ENCODE results near the gene EFNB3. TPM values are rescaled to one million over a fixed set of nuclear protein-coding genes. Genes with fewer than 3 reads are reported as not detected.

EFNB3 gene
- total and polyA plus RNA-seq, 2 of the 8 experiments (the other 6 are each of a cell fraction or from before 2014, with no cell fraction given) = 15.0 to 27.3 TPM

- no peaks in the 10 kb centered on the region for H4K20me1 ChIP-seq (replicated peaks in 1 of 2; ENCODE audit: control insufficient read depth in 1 of 2, insufficient read depth in 2 of 2, low read length in 2 of 2)
These were observed 39.4 kb downstream of the EFNB3 start for GRCh38 chr17:7744416-7744815.

More at GRCh38 chr17:7744416-7744815, 39.4 kb downstream of the EFNB3 start:
- no peak overlapping the region for H2BK20ac ChIP-seq (ENCODE audit: low read length)
- H3K4ac ChIP-seq (replicated peaks; ENCODE audit: insufficient read length, low read depth, low read length) = no peak overlapping the region
- FAIRE-seq = no peak
- H4K8ac ChIP-seq (ENCODE audit: extremely low read depth, insufficient read depth, low read length) = no peak overlapping the region; the same call in 1 of the 2 replicates
- no peak overlapping the region for H3K56ac ChIP-seq (replicated peaks; ENCODE audit: insufficient read length, low read depth, low read length)
- 93% methylated on average over 8 of the region's 8 CpGs; no CpG with 5 or more reads in 1 of the 2 experiments for WGBS, 2 experiments (ENCODE audit: extremely low coverage in 1 of 2, insufficient coverage in 1 of 2, insufficient read length in 1 of 2, insufficient replicate concordance in 2 of 2, low coverage in 1 of 2, low lambda C conversion rate in 2 of 2, missing lambda C conversion rate in 1 of 2)
- no peak overlapping the region for H3K14ac ChIP-seq (ENCODE audit: insufficient read length)
- H3K79me2 ChIP-seq (ENCODE audit: control insufficient read depth in 1 of 2, insufficient read depth in 2 of 2, low read length in 2 of 2) = no peaks in the 10 kb centered on the region
- H2BK5ac ChIP-seq (ENCODE audit: low read depth, low read length) = no peak overlapping the region
- no peak overlapping the region for H2BK120ac ChIP-seq (replicated peaks; ENCODE audit: low read depth, low read length)
- no peaks in the 10 kb centered on the region for H3K79me1 ChIP-seq (ENCODE audit: low read depth, low read length)
- POLR2A ChIA-PET (ENCODE audit: partially characterized antibody) = interaction anchor here (1.2 kb wide), 1 partner anchor 93 kb away, joined by 6 read pairs; no protein-coding TSS in a partner anchor
- no peak overlapping the region for H3K4me2 ChIP-seq (ENCODE audit: insufficient read depth in 1 of 2, low read depth in 2 of 2, low read length in 2 of 2)
- H4K91ac ChIP-seq (replicated peaks; ENCODE audit: insufficient read length, low read length) = no peak overlapping the region
- no peaks in the 10 kb centered on the region; the same call in 1 of the 2 replicates for H3K23me2 ChIP-seq (ENCODE audit: low read depth, low read length)
- no peak overlapping the region for H3K27ac ChIP-seq (ENCODE audit: low read depth, low read length)
- DNase-seq (ENCODE audit: low read depth in 1 of 2, low spot score in 2 of 2) = no peak
- no peak overlapping the region for H2AFZ ChIP-seq (ENCODE audit: low read length)
- TF ChIP-seq GTF2F1 (IDR thresholded peaks at IDR 0.05; ENCODE audit: borderline replicate concordance, low read depth, low read length) (no peak), NANOG (IDR thresholded peaks at IDR 0.05; ENCODE audit: insufficient read depth, low read depth, low read length, poor library complexity, severe bottlenecking) (no peak), JUN (IDR thresholded peaks at IDR 0.05; ENCODE audit: low read depth, low read length) (no peak), RXRA (IDR thresholded peaks at IDR 0.05; ENCODE audit: insufficient read depth, low read depth, low read length) (no peak), CHD2 (IDR thresholded peaks at IDR 0.05; ENCODE audit: low read length) (no peak), SP1 (IDR thresholded peaks at IDR 0.05; ENCODE audit: low read depth, low read length) (no peak), HDAC2 (IDR thresholded peaks at IDR 0.05; ENCODE audit: borderline replicate concordance in 1 of 2, low read depth in 2 of 2, low read length in 2 of 2) (no peak), ATF3 (IDR thresholded peaks at IDR 0.05; ENCODE audit: insufficient read depth, low read depth, low read length) (no peak)
- H3K9ac ChIP-seq (replicated peaks in 1 of 4; ENCODE audit: extremely low read depth in 1 of 4, low read depth in 3 of 4, low read length in 3 of 4) = no peak overlapping the region
- H2AK5ac ChIP-seq (ENCODE audit: low read depth, low read length) = no peak overlapping the region
- H3K36me3 ChIP-seq (ENCODE audit: control insufficient read depth in 2 of 4, insufficient read depth in 4 of 4, low read length in 3 of 4) = no peaks in the 10 kb centered on the region
- no peak overlapping the region for H3K4me3 ChIP-seq (ENCODE audit: extremely low read depth in 1 of 4, insufficient read depth in 2 of 4, low read depth in 3 of 4, low read length in 4 of 4)
- H3K27me3 ChIP-seq (replicated peaks in 1 of 4; ENCODE audit: control insufficient read depth in 3 of 4, extremely low read depth in 1 of 4, insufficient read depth in 3 of 4, low read length in 3 of 4) = no peaks in the 10 kb centered on the region; a peak in 1 of 7 replicates
- no peak overlapping the region for H2BK15ac ChIP-seq (ENCODE audit: low read length)
- no peak overlapping the region for H3K18ac ChIP-seq (ENCODE audit: extremely low read depth, low read length)
- H3K23ac ChIP-seq (ENCODE audit: insufficient read length) = no peak overlapping the region
- H3K9me3 ChIP-seq (ENCODE audit: insufficient read depth in 2 of 2, low read depth in 1 of 2, low read length in 1 of 2) = no peaks in the 10 kb centered on the region
- no peaks in the 10 kb centered on the region for H3K4me1 ChIP-seq (replicated peaks in 1 of 4; ENCODE audit: control insufficient read depth in 3 of 4, insufficient read depth in 4 of 4, low read length in 3 of 4)
- H4K5ac ChIP-seq (ENCODE audit: insufficient read length, low read depth, low read length) = no peak overlapping the region
- H2BK12ac ChIP-seq (ENCODE audit: low read depth, low read length) = no peak overlapping the region
- CTCF ChIA-PET (ENCODE audit: partially characterized antibody) = interaction anchor here (0.6 to 4.4 kb wide), 35 partner anchors 10 to 313 kb away, joined by 3 to 71 read pairs (median 5); partner anchors contain the start of genes KDM6B, NAA38 and TP53

All from H1 (cell line).